Esophagus squamous epithelium (tissue), 5 donors: ENCODE data around the gene MFAP3. TPM values are rescaled to one million over a fixed set of nuclear protein-coding genes. Genes with fewer than 3 reads are reported as not detected.
A peak's percentile ranks its signal among the peaks of the same experiment; 100 is the strongest.

Source experiments
- DNase-seq: peaks from one replicate; lab custom pipeline; 2025; lab: John Stamatoyannopoulos, UW
- H3K27ac ChIP-seq, 4 donors: fragments of 200-600 bp; sonication (generic); one replicate each; pipeline ENCODE4 v1.5.1; 2016 to 2019; ENCODE audit warnings: mild to moderate bottlenecking in 1 of 4
- H3K27me3 ChIP-seq, 4 donors: fragments of 200-600 bp; sonication (generic); 1 replicate in 3 of 4; 2 replicates in 1 of 4; pipeline versions ENCODE4 v1.5.1 to v1.6.0; 2017 to 2021; ENCODE audit warnings: antibody characterized with exemption in 1 of 4
- H3K36me3 ChIP-seq, 3 donors: fragments of 200-600 bp; sonication (generic); one replicate each; pipeline ENCODE4 v1.5.1; 2016 to 2019
- H3K4me1 ChIP-seq, 3 donors: fragments of 200-600 bp; sonication (generic); one replicate each; pipeline ENCODE4 v1.5.1; 2017 to 2019
- H3K4me3 ChIP-seq, 4 donors: fragments of 200-600 bp; sonication (generic); 1 replicate in 3 of 4; 2 replicates in 1 of 4; pipeline ENCODE4 v1.5.1; 2016 to 2019; ENCODE audit warnings: mild to moderate bottlenecking in 2 of 4, moderate library complexity in 1 of 4
- H3K9me3 ChIP-seq, 3 donors: fragments of 200-600 bp; sonication (generic); one replicate each; pipeline ENCODE4 v1.5.1; 2016 to 2019
- CTCF ChIP-seq, 6 experiments: fragments of 450-650 bp in 4 of 6; fragments of 200-600 bp in 2 of 6; sonication (generic) in 2 of 6; IDR thresholded peaks; one replicate each; pipeline ENCODE4 v1.5.1; 2016 to 2019; ENCODE audit warnings: antibody characterized with exemption in 6 of 6, mild to moderate bottlenecking in 4 of 6, moderate library complexity in 4 of 6
- POLR2A ChIP-seq, 4 donors: fragments of 450-650 bp; IDR thresholded peaks; one replicate each; pipeline ENCODE4 v1.6.1; 2017; ENCODE audit warnings: antibody characterized with exemption in 4 of 4, mild to moderate bottlenecking in 4 of 4, moderate library complexity in 3 of 4
- WGBS, 2 donors: methylation state at CpG; one replicate each; pipeline ENCODE4 v1.1.5; 2018; 5-methylcytosine and 5-hydroxymethylcytosine counted together
- intact Hi-C: fragments of 100-400 bp; cut with DNase I; formaldehyde crosslinking; loops from one replicate; pipeline ENCODE4 v1.15.0; 2022
- total RNA-seq, 4 donors: library from RNA; depleted of rRNA; stranded (reverse); fragments of >200 nt; gene quantifications; one replicate each; pipeline ENCODE4 v1.1.0, GENCODE V29; 2016
- donor health status: DM: yes; HTN: yes; CAD: no.

The MFAP3 gene
- total RNA-seq, result 10 to 100 TPM; 29.0 to 58.1 (median 45.5) TPM

GRCh38 chr5:154038707-154039457, at the start of gene MFAP3, which contains the start of gene FAM114A2:
Gene MFAP3, plus strand, starts transcription at chr5:154038967. Its CDS starts 10,756 bp downstream, at chr5:154049723.
Gene FAM114A2, minus strand, starts transcription at chr5:154038910. Its CDS starts 3,957 bp downstream, at chr5:154034953.
- Histone ChIP-seq H3K27ac (peak within 1 kb of the TSS; percentile 90 to 93 (median 92)), H3K9me3 (no peaks in the 10 kb centered on the region), H3K4me1 (peaks cover 7 to 61% (median 8%) of the 10 kb centered on the region in 3 donors), H3K4me3 (peak within 1 kb of the TSS; percentile 59 to 90 (median 74)), H3K36me3 (peaks cover 0 to 4% (median 0%) of the 10 kb centered on the region in 3 donors), H3K27me3 (no peaks in the 10 kb centered on the region)
- intact Hi-C loops, result no loop called here
- 0 to 2% methylated on average over 19 to 23 of the region's 51 CpGs for WGBS, 2 donors
- peak; percentile 57 for DNase-seq
- TF ChIP-seq POLR2A (IDR thresholded peaks at IDR 0.05), result peak in 3 of 4 donors; percentile 61 to 86 (median 85)
- peak in 1 of 6 experiments; percentile 26 for TF ChIP-seq CTCF (IDR thresholded peaks at IDR 0.05)

GRCh38 chr5:153991168-153991567, 47.6 kb upstream of the MFAP3 start:
- Histone ChIP-seq H3K36me3 (peaks cover 0 to 36% (median 0%) of the 10 kb centered on the region in 3 donors), H3K4me1 (peaks cover 0 to 16% (median 0%) of the 10 kb centered on the region in 3 donors), H3K9me3 (no peaks in the 10 kb centered on the region), H3K4me3 (no peak overlapping the region), H3K27ac (no peak overlapping the region), H3K27me3 (no peaks in the 10 kb centered on the region)
- no peak for TF ChIP-seq CTCF (IDR thresholded peaks at IDR 0.05)
- no peak for TF ChIP-seq POLR2A (IDR thresholded peaks at IDR 0.05)
- intact Hi-C loops, result no loop called here
- DNase-seq, result no peak

DNA sequence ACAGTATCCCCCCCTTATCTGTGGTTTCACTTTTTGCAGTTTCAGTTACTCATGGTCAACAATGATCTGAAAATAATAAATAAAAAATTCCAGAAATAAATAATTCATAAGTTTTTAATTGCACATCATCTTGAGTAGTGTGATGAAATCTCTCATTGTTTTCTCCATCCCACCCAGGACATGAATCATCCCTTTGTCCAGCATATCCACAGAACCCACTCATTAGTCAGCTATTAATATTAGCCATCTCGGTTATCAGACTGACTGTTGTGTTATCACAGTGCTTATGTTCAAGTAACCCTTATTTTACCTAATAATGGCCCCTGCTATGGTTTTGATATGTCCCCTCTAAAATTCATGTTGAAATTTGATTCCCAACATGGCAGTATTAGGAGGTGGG, 40.8 kb upstream of the MFAP3 start:
- Histone ChIP-seq H3K36me3 (peaks cover 0 to 78% (median 6%) of the 10 kb centered on the region in 3 donors), H3K4me3 (no peak overlapping the region), H3K27ac (no peak overlapping the region), H3K4me1 (peaks cover 0 to 7% (median 0%) of the 10 kb centered on the region in 3 donors), H3K9me3 (no peaks in the 10 kb centered on the region), H3K27me3 (no peaks in the 10 kb centered on the region)
- DNase-seq, result no peak
- TF ChIP-seq CTCF (IDR thresholded peaks at IDR 0.05) (no peak), POLR2A (IDR thresholded peaks at IDR 0.05) (no peak)
- intact Hi-C loops, result no loop called here
- WGBS, 2 donors, result 30 to 58% methylated on average over 1 of the region's 1 CpG

DNA sequence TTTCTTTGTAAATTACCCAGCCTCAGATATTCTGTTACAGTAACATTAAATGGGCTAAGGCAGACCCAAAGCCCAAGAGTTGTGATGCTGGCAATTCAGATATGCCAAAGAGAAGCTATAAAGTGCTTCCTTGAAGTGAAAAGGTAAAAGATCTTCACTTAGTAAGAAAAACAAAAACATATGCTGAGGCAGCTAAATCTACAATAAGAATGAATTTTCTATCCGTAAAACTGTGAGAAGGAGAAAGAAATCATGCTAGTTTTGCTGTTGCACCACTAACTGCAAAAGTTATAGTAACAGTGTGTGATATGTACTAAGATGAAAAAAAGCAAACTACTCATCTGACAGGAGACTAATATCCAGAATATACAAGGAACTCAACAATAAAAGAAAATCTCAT, 40.0 kb upstream of the MFAP3 start:
- intact Hi-C loops, result no loop called here
- no peaks in the 10 kb centered on the region for H3K27me3 ChIP-seq
- no peak for DNase-seq
- 88 to 91% methylated on average over 1 of the region's 1 CpG for WGBS, 2 donors
- H3K36me3 ChIP-seq, result peaks cover 0 to 71% (median 6%) of the 10 kb centered on the region in 3 donors
- H3K4me1 ChIP-seq, result peaks cover 0 to 10% (median 0%) of the 10 kb centered on the region in 3 donors
- H3K27ac ChIP-seq, result no peak overlapping the region
- TF ChIP-seq POLR2A (IDR thresholded peaks at IDR 0.05) (no peak), CTCF (IDR thresholded peaks at IDR 0.05) (no peak)
- H3K4me3 ChIP-seq, result no peak overlapping the region
- no peaks in the 10 kb centered on the region for H3K9me3 ChIP-seq

DNA sequence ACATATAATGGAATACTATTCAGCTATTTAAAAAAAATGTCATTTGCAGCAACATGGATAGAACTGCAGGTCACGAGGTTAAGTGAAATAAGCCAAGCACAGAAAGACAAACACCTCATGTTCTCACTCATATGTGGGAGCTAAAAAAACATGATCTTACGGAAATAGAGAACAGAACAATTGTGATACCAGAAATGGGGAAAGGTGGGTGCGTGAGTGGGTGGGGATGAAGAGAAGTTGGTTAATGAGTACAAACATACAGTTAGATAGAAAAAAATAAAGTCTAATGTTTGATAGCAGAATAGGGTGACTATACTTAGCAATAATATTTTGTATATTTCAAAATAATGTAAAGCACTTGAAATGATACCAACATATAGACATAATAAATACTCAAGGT, 38.8 kb upstream of the MFAP3 start:
- 95 to 96% methylated on average over 3 of the region's 3 CpGs for WGBS, 2 donors
- peaks cover 0 to 62% (median 6%) of the 10 kb centered on the region in 3 donors for H3K36me3 ChIP-seq
- intact Hi-C loops, result no loop called here
- H3K27me3 ChIP-seq, result no peaks in the 10 kb centered on the region
- no peak overlapping the region for H3K4me3 ChIP-seq
- no peaks in the 10 kb centered on the region for H3K9me3 ChIP-seq
- no peak for TF ChIP-seq CTCF (IDR thresholded peaks at IDR 0.05)
- TF ChIP-seq POLR2A (IDR thresholded peaks at IDR 0.05), result no peak
- no peak overlapping the region for H3K27ac ChIP-seq
- no peak for DNase-seq
- peaks cover 0 to 10% (median 0%) of the 10 kb centered on the region in 3 donors for H3K4me1 ChIP-seq
